Panc1 (cell line): ENCODE measurements around the gene SLC29A2. TPM values are rescaled to one million over a fixed set of nuclear protein-coding genes. Genes with fewer than 3 reads are reported as not detected.
"Not testable (repeated sequence)": the region's sequence is repeated elsewhere in the genome, so short reads cannot be mapped to it uniquely, and the experiment has no call there.

ENCODE experiments used
- ATAC-seq: fragments of 200-7000 bp; cut with Tn5 transposase; 2 replicates; pipeline ENCODE4 v1.9.1; 2020; ENCODE audit warnings: mild to moderate bottlenecking, moderate library complexity
- BruUV-seq: library from RNA; stranded (reverse); fragments of 400-500 nt; replicated peaks from 2 replicates; lab custom pipeline; 2021; lab: Mats Ljungman, UMichigan
- CTCF ChIA-PET: fragments of 300-600 bp; sonication (Branson Sonifier 250); formaldehyde crosslinking; loops from one replicate; lab custom pipeline; 2022; ENCODE audit warnings: antibody characterized with exemption; lab: Charles Lee
- POLR2A ChIA-PET: fragments of 300-600 bp; sonication (Branson Sonifier 250); formaldehyde crosslinking; loops from one replicate; lab custom pipeline; 2022; ENCODE audit warnings: antibody characterized with exemption; lab: Charles Lee
- DNase-seq: peaks from one replicate; pipeline ENCODE4 v3.0.0-alpha.2; 2010; ENCODE audit warnings: low read depth, low spot score
- H3K27ac ChIP-seq: 2 replicates; pipeline ENCODE4 v1.5.1; 2011; ENCODE audit warnings: mild to moderate bottlenecking, low read length, inconsistent platforms
- H3K27me3 ChIP-seq: fragments of 200-500 bp; sonication (Bioruptor generic); 2 replicates; pipeline ENCODE4 v1.6.0; 2014; ENCODE audit warnings: low read length, inconsistent platforms; ENCODE audit not compliant: control insufficient read depth, insufficient read depth
- H3K36me3 ChIP-seq: fragments of 200-500 bp; sonication (Bioruptor generic); 2 replicates; pipeline ENCODE4 v1.5.1; 2014; ENCODE audit warnings: inconsistent platforms, mild to moderate bottlenecking, low read length, moderate library complexity; ENCODE audit not compliant: control insufficient read depth, insufficient read depth
- H3K4me1 ChIP-seq: 2 replicates; pipeline ENCODE4 v1.5.1; 2011; ENCODE audit warnings: inconsistent platforms, mild to moderate bottlenecking, low read length, moderate library complexity; ENCODE audit not compliant: control insufficient read depth, insufficient read depth
- H3K4me3 ChIP-seq, 2 experiments: 2 replicates each; pipeline ENCODE4 v1.5.1; 2011 to 2012; ENCODE audit warnings: low read depth in 2 of 2, low read length in 2 of 2, mild to moderate bottlenecking in 2 of 2, inconsistent platforms in 1 of 2, moderate library complexity in 1 of 2
- H3K9me3 ChIP-seq: fragments of 200-500 bp; sonication (Bioruptor generic); 2 replicates; pipeline ENCODE4 v1.5.1; 2014; ENCODE audit warnings: low read depth, mild to moderate bottlenecking, inconsistent platforms, low read length, moderate library complexity; ENCODE audit not compliant: control insufficient read depth, insufficient read depth
- POLR2AphosphoS5 ChIP-seq: IDR thresholded peaks from 2 replicates; pipeline ENCODE4 v1.6.1; 2012; ENCODE audit warnings: mild to moderate bottlenecking, low read depth, low read length, moderate library complexity
- SIN3A ChIP-seq: IDR thresholded peaks from 2 replicates; pipeline ENCODE4 v1.6.1; 2012; ENCODE audit warnings: low read depth, mild to moderate bottlenecking, low read length, moderate library complexity, borderline replicate concordance; ENCODE audit not compliant: insufficient read depth
- TCF7L2 ChIP-seq: IDR thresholded peaks from 2 replicates; pipeline ENCODE4 v1.6.1; 2011; ENCODE audit warnings: mild to moderate bottlenecking, low read depth, low read length, inconsistent platforms
- in situ Hi-C: cut with HindIII; loops from 2 replicates; pipeline ENCODE4 v1.10.0; 2016; ENCODE audit warnings: low sequenced_read_pairs, low pct_unique_long_range_greater_than_20kb
- intact Hi-C: fragments of 100-400 bp; cut with micrococcal nuclease; formaldehyde crosslinking; loops from one replicate; pipeline ENCODE4 v1.10.0; 2022; ENCODE audit not compliant: unreplicated experiment
- total RNA-seq: library from RNA; stranded (reverse); gene quantifications from one replicate; pipeline ENCODE4 v1.2.1, GENCODE V29; 2021; ENCODE audit not compliant: unreplicated experiment
- TF ChIP-seq, protein P1 (sequence below): fragments of 450-650 bp; IDR thresholded peaks from 2 replicates; pipeline ENCODE4 v1.5.1; 2017; ENCODE audit warnings: mild to moderate bottlenecking
- TF ChIP-seq, protein P2 (sequence below), 2 experiments: IDR thresholded peaks; 2 replicates each; pipeline ENCODE4 v1.6.1; 2011 to 2012; ENCODE audit warnings: low read depth in 2 of 2, control low read depth in 1 of 2, low read length in 1 of 2, mild to moderate bottlenecking in 1 of 2, moderate library complexity in 1 of 2; ENCODE audit not compliant: insufficient read depth in 1 of 2

SLC29A2 gene
- total RNA-seq, 1 experiment from 2014 or later = 28.3 TPM

DNA sequence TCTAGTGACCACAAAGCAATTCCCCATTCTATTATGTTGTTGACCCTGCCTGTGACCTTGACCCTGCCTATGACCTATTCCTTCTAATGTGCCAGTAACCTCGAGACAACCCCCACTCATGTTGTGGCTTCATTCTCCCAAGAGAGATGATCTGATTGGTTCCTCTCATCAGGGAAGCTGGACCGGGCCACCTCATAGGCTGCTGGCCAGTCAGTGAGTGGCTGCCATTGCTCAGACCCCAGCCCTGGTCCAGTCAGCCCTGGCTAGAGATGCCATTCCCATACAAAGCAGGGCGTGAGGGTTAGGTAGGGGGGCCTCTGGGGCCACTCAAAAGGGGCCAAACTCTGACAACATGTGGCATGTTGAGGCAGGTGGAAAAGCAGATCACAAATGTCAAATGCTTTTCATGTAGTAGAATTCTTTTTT, 11.9 kb downstream of the SLC29A2 start:
- no peak for DNase-seq

DNA sequence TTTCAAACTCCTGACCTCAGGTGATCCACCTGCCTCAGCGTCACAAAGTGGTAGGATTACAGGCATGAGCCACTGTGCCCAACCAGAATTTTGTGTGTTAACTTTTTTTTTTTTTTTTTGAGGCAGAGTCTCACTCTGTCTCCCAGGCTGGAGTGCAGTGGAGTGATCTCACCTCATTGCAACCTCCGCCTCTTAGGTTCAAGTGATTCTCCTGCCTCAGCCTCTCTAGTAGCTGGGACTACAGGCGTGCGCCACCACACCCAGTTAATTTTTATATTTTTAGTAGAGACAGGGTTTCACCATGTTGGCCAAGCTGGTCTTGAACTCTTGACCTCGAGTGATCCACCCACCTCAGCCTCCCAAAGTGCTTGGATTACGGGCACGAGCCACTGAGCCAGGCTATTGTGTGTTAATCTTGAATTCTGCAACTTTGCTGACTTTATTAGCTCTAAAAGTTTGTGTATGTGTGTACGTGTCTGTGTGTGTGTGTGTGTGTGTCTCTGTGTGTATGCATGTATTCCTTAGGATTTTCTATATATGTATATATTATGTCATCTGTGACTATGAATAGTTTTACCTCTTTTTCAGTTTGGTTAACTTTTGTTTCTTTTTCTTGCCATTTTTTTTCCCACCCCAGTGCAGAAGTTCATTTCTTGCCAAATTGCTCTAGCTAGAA, 20.9 kb downstream of the SLC29A2 start:
- intact Hi-C loops, H3K27me3 ChIP-seq, CTCF ChIA-PET, DNase-seq, BruUV-seq, ATAC-seq, H3K9me3 ChIP-seq, H3K4me3 ChIP-seq, POLR2A ChIA-PET, H3K36me3 ChIP-seq, in situ Hi-C loops, H3K27ac ChIP-seq: not testable (repeated sequence)
- peaks cover 11% of the 10 kb centered on the region for H3K4me1 ChIP-seq

More for the DNA sequence above, 11.9 kb downstream of the SLC29A2 start:
- ATAC-seq = no peak
- intact Hi-C loops (no loop called here), in situ Hi-C loops (no loop called here)
- no peaks in the 10 kb centered on the region for H3K9me3 ChIP-seq
- H3K36me3 ChIP-seq = no peaks in the 10 kb centered on the region
- TF ChIP-seq SIN3A = no peak
- TF ChIP-seq, protein P1, sequence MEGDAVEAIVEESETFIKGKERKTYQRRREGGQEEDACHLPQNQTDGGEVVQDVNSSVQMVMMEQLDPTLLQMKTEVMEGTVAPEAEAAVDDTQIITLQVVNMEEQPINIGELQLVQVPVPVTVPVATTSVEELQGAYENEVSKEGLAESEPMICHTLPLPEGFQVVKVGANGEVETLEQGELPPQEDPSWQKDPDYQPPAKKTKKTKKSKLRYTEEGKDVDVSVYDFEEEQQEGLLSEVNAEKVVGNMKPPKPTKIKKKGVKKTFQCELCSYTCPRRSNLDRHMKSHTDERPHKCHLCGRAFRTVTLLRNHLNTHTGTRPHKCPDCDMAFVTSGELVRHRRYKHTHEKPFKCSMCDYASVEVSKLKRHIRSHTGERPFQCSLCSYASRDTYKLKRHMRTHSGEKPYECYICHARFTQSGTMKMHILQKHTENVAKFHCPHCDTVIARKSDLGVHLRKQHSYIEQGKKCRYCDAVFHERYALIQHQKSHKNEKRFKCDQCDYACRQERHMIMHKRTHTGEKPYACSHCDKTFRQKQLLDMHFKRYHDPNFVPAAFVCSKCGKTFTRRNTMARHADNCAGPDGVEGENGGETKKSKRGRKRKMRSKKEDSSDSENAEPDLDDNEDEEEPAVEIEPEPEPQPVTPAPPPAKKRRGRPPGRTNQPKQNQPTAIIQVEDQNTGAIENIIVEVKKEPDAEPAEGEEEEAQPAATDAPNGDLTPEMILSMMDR = no peak
- no peak for TF ChIP-seq TCF7L2
- TF ChIP-seq POLR2AphosphoS5 = no peak
- TF ChIP-seq, protein P2, sequence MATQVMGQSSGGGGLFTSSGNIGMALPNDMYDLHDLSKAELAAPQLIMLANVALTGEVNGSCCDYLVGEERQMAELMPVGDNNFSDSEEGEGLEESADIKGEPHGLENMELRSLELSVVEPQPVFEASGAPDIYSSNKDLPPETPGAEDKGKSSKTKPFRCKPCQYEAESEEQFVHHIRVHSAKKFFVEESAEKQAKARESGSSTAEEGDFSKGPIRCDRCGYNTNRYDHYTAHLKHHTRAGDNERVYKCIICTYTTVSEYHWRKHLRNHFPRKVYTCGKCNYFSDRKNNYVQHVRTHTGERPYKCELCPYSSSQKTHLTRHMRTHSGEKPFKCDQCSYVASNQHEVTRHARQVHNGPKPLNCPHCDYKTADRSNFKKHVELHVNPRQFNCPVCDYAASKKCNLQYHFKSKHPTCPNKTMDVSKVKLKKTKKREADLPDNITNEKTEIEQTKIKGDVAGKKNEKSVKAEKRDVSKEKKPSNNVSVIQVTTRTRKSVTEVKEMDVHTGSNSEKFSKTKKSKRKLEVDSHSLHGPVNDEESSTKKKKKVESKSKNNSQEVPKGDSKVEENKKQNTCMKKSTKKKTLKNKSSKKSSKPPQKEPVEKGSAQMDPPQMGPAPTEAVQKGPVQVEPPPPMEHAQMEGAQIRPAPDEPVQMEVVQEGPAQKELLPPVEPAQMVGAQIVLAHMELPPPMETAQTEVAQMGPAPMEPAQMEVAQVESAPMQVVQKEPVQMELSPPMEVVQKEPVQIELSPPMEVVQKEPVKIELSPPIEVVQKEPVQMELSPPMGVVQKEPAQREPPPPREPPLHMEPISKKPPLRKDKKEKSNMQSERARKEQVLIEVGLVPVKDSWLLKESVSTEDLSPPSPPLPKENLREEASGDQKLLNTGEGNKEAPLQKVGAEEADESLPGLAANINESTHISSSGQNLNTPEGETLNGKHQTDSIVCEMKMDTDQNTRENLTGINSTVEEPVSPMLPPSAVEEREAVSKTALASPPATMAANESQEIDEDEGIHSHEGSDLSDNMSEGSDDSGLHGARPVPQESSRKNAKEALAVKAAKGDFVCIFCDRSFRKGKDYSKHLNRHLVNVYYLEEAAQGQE (IDR thresholded peaks at IDR 0.05; ENCODE audit: insufficient read depth in 1 of 2, low read depth in 2 of 2, low read length in 1 of 2) = no peak
- peaks cover 4% of the 10 kb centered on the region; the same call in 1 of the 2 replicates for H3K4me1 ChIP-seq
- BruUV-seq = no TSS peak
- ChIA-PET CTCF (no interaction called here), POLR2A (interaction anchor here (0.7 to 0.9 kb wide), 2 partner anchors 14 to 38 kb away, joined by 3 to 6 read pairs; no protein-coding TSS in a partner anchor)
- H3K4me3 ChIP-seq = no peak overlapping the region
- no peak overlapping the region for H3K27ac ChIP-seq
- no peaks in the 10 kb centered on the region for H3K27me3 ChIP-seq

DNA sequence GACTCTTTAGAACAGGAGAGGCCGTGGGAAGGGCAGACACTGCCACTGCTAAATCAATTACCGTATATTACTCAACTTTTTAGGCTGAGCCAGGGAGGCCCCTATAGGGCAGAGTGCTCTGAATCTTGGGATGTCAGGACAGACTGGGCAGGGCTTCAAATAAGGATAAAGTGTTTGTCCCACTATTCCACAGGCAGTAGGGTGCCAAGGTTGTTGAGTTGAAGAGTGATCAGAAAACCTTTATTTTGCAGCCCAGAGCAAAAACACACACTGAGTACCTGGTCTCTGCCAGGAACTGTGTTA, 22.5 kb downstream of the SLC29A2 start:
- BruUV-seq = no TSS peak
- no peak for TF ChIP-seq TCF7L2
- no peak for TF ChIP-seq SIN3A
- TF ChIP-seq, protein P1 = no peak
- TF ChIP-seq, protein P2 (IDR thresholded peaks at IDR 0.05; ENCODE audit: insufficient read depth in 1 of 2, low read depth in 2 of 2, low read length in 1 of 2) = no peak
- TF ChIP-seq POLR2AphosphoS5 = no peak
- Histone ChIP-seq H3K4me3 (no peak overlapping the region), H3K27me3 (no peaks in the 10 kb centered on the region), H3K4me1 (peaks cover 18% of the 10 kb centered on the region), H3K27ac (no peak overlapping the region), H3K36me3 (peaks cover 3% of the 10 kb centered on the region; the same call in 1 of the 2 replicates), H3K9me3 (no peaks in the 10 kb centered on the region)
- intact Hi-C loops (no loop called here), in situ Hi-C loops (no loop called here)
- ATAC-seq (no peak), DNase-seq (no peak)
- ChIA-PET CTCF (no interaction called here), POLR2A (no interaction called here)
